Right atrium auricular region (tissue), 2 donors: Measurements from ENCODE around the gene DPPA2. TPM values are rescaled to one million over a fixed set of nuclear protein-coding genes. Genes with fewer than 3 reads are reported as not detected.

ENCODE experiments used
- DNase-seq: peaks from one replicate; pipeline ENCODE4 v3.0.0-alpha.2; 2019; ENCODE audit warnings: low spot score
- H3K27ac ChIP-seq, 2 donors: fragments of 200-600 bp; sonication (generic); 1 replicate in 1 of 2; 2 replicates in 1 of 2; pipeline ENCODE4 v1.5.1; 2016 to 2019
- H3K27me3 ChIP-seq, 2 donors: fragments of 200-600 bp; sonication (generic); one replicate each; pipeline versions ENCODE4 v1.5.1 to v1.6.0; 2017 to 2019
- H3K36me3 ChIP-seq: fragments of 200-600 bp; sonication (generic); one replicate; pipeline ENCODE4 v1.5.1; 2016
- H3K4me1 ChIP-seq, 2 donors: fragments of 200-600 bp; sonication (generic); one replicate each; pipeline versions ENCODE4 v1.5.1 to v1.6.0; 2017 to 2019
- H3K4me3 ChIP-seq, 2 donors: fragments of 200-600 bp; sonication (generic); 1 replicate in 1 of 2; 2 replicates in 1 of 2; pipeline ENCODE4 v1.5.1; 2017 to 2019; ENCODE audit warnings: mild to moderate bottlenecking in 1 of 2, moderate library complexity in 1 of 2
- H3K9me3 ChIP-seq, 2 donors: fragments of 200-600 bp; sonication (generic); one replicate each; pipeline ENCODE4 v1.5.1; 2019
- total RNA-seq, 2 donors: library from RNA; depleted of rRNA; stranded (reverse); fragments of >200 nt; gene quantifications; one replicate each; pipeline ENCODE4 v1.1.0, GENCODE V29; 2016
- TF ChIP-seq, protein P1 (sequence below), 2 donors: fragments of 200-600 bp; sonication (generic); IDR thresholded peaks; one replicate each; pipeline ENCODE4 v1.5.1; 2019; ENCODE audit warnings: antibody characterized with exemption in 2 of 2

The DPPA2 gene
- total RNA-seq, 2 donors from 2014 or later: not detected

- H3K27me3 ChIP-seq: no peaks in the 10 kb centered on the region
- H3K27ac ChIP-seq: no peak overlapping the region
- H3K36me3 ChIP-seq: no peaks in the 10 kb centered on the region
- H3K4me3 ChIP-seq: no peak overlapping the region
- TF ChIP-seq, protein P1, sequence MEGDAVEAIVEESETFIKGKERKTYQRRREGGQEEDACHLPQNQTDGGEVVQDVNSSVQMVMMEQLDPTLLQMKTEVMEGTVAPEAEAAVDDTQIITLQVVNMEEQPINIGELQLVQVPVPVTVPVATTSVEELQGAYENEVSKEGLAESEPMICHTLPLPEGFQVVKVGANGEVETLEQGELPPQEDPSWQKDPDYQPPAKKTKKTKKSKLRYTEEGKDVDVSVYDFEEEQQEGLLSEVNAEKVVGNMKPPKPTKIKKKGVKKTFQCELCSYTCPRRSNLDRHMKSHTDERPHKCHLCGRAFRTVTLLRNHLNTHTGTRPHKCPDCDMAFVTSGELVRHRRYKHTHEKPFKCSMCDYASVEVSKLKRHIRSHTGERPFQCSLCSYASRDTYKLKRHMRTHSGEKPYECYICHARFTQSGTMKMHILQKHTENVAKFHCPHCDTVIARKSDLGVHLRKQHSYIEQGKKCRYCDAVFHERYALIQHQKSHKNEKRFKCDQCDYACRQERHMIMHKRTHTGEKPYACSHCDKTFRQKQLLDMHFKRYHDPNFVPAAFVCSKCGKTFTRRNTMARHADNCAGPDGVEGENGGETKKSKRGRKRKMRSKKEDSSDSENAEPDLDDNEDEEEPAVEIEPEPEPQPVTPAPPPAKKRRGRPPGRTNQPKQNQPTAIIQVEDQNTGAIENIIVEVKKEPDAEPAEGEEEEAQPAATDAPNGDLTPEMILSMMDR (IDR thresholded peaks at IDR 0.05): no peak
- no peaks in the 10 kb centered on the region for H3K9me3 ChIP-seq
- H3K4me1 ChIP-seq: no peaks in the 10 kb centered on the region
- DNase-seq: no peak
These were observed 59.0 kb downstream of the DPPA2 start for GRCh38 chr3:109257269-109257668.

DNA sequence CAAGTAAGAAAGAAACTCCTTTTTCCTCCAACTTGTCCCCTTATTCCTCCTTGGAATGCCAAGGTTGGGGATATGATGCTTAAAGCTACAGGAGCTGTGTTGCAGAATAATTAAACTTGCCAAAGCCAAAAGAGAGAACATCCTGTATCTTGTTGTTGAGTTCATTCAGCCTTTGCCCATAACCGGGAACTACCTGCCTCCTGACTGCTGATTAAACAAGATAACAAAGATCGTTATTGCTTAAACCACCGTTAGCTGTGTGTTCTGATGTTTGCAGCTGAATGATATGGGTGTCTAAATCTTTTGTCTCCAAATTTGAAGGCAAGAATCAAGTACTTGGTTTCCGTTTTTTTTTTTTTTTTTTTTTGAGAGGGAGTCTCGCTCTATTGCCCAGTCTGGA, 61.5 kb downstream of the DPPA2 start:
- H3K36me3 ChIP-seq: no peaks in the 10 kb centered on the region

GRCh38 chr3:109252641-109253040, 63.7 kb downstream of the DPPA2 start:
- Histone ChIP-seq H3K27ac (no peak overlapping the region), H3K4me3 (no peak overlapping the region), H3K9me3 (no peaks in the 10 kb centered on the region), H3K4me1 (no peaks in the 10 kb centered on the region), H3K36me3 (no peaks in the 10 kb centered on the region), H3K27me3 (no peaks in the 10 kb centered on the region)
- DNase-seq: no peak
- TF ChIP-seq, protein P1 (IDR thresholded peaks at IDR 0.05): no peak

More for the DNA sequence above, 61.5 kb downstream of the DPPA2 start:
- no peak overlapping the region for H3K27ac ChIP-seq
- TF ChIP-seq, protein P1 (IDR thresholded peaks at IDR 0.05): no peak
- DNase-seq: no peak
- no peaks in the 10 kb centered on the region for H3K9me3 ChIP-seq
- H3K4me1 ChIP-seq: no peaks in the 10 kb centered on the region
- H3K27me3 ChIP-seq: no peaks in the 10 kb centered on the region
- no peak overlapping the region for H3K4me3 ChIP-seq

Other genes starting within 250 kb of the DPPA2 start
- gene MORC1, start 198.4 kb downstream of the DPPA2 start, total RNA-seq: not detected
- not detected for gene C3orf85, start 179.8 kb downstream of the DPPA2 start, total RNA-seq
- gene DPPA4, start 21.0 kb upstream of the DPPA2 start, total RNA-seq: not detected